ENCODE results near the gene SOAT1.
A peak's percentile ranks its signal among the peaks of the same experiment; 100 is the strongest.
"Not testable (repeated sequence)": the region's sequence is repeated elsewhere in the genome, so short reads cannot be mapped to it uniquely, and the experiment has no call there.

The SOAT1 gene

GRCh38 chr1:179293340-179294327 lies at the start of gene SOAT1:
TSS of gene SOAT1 (plus strand) at chr1:179293797. CDS start at chr1:179302685, 8,888 bp downstream.
- peak; percentile 68 for DNase-seq (ENCODE audit: low read depth)
- H3K4me3 ChIP-seq (ENCODE audit: low read depth, low read length), result peak within 1 kb of the TSS; percentile 82

DNA sequence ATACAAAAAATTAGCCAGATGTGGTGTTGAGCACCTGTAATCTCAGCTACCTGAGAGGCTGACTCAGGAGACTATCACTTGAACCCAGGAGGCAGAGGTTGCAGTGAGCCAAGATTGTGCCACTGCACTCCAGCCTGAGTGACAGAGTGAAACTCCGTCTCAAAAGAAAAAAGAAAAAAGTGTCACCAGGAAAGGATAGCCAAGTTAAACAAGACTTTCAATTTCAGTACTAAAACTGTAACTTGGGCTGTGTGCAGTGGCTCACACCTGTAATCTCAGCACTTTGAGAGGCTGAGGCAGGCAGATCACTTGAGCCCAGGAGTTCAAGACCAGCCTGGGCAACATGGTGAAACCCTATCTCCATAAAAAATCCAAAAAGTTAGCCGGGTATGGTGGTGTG lies 48.2 kb upstream of the SOAT1 start:
- not testable (repeated sequence) for DNase-seq (ENCODE audit: low read depth); H3K4me3 ChIP-seq (ENCODE audit: low read depth, low read length)

GRCh38 chr1:179247923-179248322 lies 45.7 kb upstream of the SOAT1 start:
- DNase-seq (ENCODE audit: low read depth), result no peak
- H3K4me3 ChIP-seq (ENCODE audit: low read depth, low read length), result no peak overlapping the region

DNA sequence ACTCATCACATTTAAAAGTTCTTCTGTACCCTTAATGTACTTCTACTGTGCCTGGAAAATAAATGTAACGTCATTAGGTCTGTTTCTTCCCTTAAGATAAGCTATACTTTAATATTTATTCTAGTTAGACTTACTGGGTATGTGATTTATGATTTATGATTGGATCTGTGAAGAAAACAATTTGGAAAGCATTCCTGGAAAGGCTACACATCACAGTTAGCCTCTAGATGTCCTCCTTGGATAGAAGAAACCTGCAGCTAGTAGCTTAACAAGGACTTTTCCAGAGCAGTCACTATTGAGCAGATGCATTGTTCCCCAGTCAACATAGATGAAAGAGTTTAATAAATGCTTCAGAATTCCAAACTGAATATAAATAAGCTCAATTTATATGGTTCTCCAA lies 41.9 kb upstream of the SOAT1 start:
- H3K4me3 ChIP-seq (ENCODE audit: low read depth, low read length), result no peak overlapping the region
- DNase-seq (ENCODE audit: low read depth), result no peak

DNA sequence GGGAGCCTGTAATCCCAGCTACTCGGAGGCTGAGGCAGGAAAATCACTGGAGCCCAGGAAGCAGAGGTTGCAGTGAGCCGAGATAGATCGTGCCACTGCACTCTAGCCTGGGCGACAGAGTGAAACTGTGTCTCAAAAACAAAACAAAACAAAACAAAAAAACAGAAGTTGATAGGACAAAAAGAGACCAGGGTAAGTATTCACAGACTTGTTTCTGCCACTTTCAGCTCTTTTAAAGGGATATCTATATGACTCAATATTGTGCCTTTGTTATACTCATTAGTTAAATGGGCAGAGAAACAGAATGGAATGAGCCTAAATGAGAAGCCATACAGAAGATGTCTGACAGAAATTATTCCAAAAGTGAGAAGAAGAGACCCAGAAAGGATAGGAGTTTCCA lies 41.0 kb upstream of the SOAT1 start:
- DNase-seq (ENCODE audit: low read depth), result no peak
- no peak overlapping the region for H3K4me3 ChIP-seq (ENCODE audit: low read depth, low read length)

GRCh38 chr1:179253286-179253972 lies 40.2 kb upstream of the SOAT1 start:
- H3K4me3 ChIP-seq (ENCODE audit: low read depth, low read length), result no peak overlapping the region
- no peak for DNase-seq (ENCODE audit: low read depth)

GRCh38 chr1:179262183-179262582 lies 31.4 kb upstream of the SOAT1 start:
- no peak overlapping the region for H3K4me3 ChIP-seq (ENCODE audit: low read depth, low read length)
- no peak for DNase-seq (ENCODE audit: low read depth)

- no peak overlapping the region for H3K4me3 ChIP-seq (ENCODE audit: low read depth, low read length)
- DNase-seq (ENCODE audit: low read depth), result no peak
Observed at GRCh38 chr1:179263121-179263520, 30.5 kb upstream of the SOAT1 start.

DNA sequence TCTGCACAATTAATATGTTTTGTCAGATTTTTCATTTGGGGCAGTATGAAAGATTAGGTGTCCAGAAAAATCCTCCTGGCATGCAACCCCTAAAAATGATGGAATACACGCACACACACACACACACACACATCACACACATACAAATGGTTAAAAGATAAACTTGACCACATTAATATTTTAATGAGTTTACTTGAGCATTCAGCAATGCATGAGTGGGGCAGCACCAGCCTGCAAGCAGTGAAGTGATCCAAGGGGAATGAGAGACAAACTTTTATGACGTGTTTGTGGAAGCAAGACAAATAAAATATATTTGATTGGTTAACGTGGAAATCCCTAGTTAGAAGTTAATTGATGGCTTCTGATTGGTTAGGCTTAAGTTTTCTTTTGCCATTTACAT lies 29.1 kb upstream of the SOAT1 start:
- no peak for DNase-seq (ENCODE audit: low read depth)

GRCh38 chr1:179269071-179269470 lies 24.5 kb upstream of the SOAT1 start:
- no peak for DNase-seq (ENCODE audit: low read depth)
- H3K4me3 ChIP-seq (ENCODE audit: low read depth, low read length), result no peak overlapping the region

More for the DNA sequence above, 29.1 kb upstream of the SOAT1 start:
- H3K4me3 ChIP-seq (ENCODE audit: low read depth, low read length), result no peak overlapping the region

- not testable (repeated sequence) for H3K4me3 ChIP-seq (ENCODE audit: low read depth, low read length); DNase-seq (ENCODE audit: low read depth)
Observed at GRCh38 chr1:179274424-179274823, 19.2 kb upstream of the SOAT1 start.

- no peak overlapping the region for H3K4me3 ChIP-seq (ENCODE audit: low read depth, low read length)
- no peak for DNase-seq (ENCODE audit: low read depth)
Observed at GRCh38 chr1:179278920-179279319, 14.7 kb upstream of the SOAT1 start.

DNA sequence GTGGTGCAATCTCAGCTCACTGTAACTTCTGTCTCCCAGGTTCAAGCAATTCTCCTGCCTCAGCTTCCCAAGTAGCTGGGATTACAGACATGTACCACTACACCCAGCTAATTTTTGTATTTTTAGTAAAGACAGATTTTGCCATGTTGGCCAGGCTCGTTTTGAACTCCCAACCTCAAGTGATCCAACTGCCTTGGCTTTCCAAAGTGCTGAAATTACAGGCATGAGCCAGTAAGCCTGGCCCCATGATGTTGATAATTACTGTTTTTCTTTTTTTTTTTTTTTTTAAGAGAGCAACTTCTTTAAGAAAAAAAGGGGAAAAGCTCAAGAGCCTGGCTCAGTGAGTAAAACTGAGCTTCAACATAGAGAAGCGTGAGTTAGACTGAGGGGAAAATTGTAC lies 9.6 kb upstream of the SOAT1 start:
- H3K4me3 ChIP-seq (ENCODE audit: low read depth, low read length), result no peak overlapping the region
- no peak for DNase-seq (ENCODE audit: low read depth)

GRCh38 chr1:179287946-179288345 lies 5.7 kb upstream of the SOAT1 start:
- no peak for DNase-seq (ENCODE audit: low read depth)
- H3K4me3 ChIP-seq (ENCODE audit: low read depth, low read length), result no peak overlapping the region

DNA sequence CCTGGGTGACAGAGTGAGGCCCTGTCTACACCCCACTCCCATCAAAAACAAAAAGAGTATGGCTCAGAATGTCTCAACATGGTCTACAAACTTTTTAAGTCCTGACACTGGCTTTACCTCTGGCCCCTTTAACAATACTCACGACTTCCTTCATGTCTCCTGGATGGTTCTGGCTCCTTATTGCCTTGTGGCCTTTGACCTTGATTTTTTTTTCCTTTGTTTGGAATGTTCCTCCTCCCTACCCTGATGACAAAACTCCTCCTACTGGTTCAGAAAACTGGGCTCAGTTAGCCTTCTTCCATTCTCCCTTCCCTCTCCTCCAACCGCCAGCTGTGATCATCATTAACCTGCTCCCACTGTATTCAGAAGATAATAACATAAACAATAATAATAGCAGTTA lies 4.6 kb upstream of the SOAT1 start:
- no peak for DNase-seq (ENCODE audit: low read depth)
- no peak overlapping the region for H3K4me3 ChIP-seq (ENCODE audit: low read depth, low read length)

DNA sequence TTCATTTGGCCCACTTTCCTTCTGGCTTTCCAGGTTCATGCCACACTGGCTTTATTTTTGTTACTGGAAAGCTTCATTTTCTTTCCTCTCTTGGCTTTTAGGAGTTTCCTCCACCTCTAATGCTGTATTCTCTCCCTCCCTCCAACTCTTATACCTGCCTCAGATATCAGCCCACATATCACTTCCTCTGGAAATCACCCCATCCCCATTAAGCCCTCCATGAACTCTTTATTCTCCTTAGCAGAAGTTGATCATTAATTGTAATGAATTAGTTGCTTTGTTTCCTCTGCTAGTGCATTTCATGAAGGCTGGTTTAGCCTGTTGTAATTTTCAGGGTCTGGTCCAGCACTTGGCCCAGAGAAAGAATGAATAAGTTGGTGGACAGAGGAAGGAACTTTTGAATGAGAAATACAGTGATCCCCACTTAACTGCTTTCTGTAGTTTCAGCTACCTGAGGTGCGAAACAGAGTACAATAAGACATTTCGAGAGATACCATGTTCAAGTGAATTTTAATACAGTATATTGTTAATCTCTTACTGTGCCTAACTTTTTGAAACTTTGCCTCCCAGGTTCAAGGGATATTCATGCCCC lies 1.7 kb downstream of the SOAT1 start:
- H3K4me3 ChIP-seq (ENCODE audit: low read depth, low read length), result peak overlapping the region; percentile 82
- DNase-seq (ENCODE audit: low read depth), result no peak

DNA sequence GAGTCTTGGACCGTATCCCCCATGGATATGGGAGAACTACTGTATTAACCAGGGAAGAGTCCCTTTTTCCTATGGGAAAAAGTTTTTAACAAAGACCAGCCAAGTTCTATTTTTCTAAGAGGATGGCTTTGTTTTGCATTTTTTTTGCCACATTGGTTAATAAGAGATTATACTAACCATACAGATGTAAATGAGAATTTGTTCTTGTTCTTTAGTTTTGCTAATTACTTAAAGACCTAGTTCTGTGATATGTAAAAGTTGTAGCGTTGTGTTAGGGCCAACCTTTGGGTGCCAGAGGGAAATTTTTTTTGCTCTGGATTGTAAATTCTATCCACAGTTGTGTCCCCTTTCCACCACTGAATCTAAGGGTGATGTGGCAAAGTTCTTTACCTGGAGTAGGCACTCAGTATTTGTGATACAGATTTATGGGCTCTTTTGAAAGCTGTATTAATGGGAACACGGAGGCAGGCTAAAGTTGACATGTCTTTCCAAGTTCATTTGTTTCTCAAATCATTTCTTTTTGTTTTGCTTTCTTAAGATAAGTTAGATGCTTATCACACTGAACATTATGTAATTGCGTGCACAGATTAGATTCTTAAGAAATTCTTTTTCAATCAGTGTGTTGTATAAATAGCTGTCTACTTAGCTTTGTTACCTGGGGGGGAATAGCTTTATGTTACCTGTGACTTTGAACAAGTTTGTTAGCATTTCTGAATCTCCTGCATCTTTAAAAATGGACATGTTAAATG lies 2.9 kb downstream of the SOAT1 start:
- no peak for DNase-seq (ENCODE audit: low read depth)
- H3K4me3 ChIP-seq (ENCODE audit: low read depth, low read length), result no peak overlapping the region

- no peak overlapping the region for H3K4me3 ChIP-seq (ENCODE audit: low read depth, low read length)
- no peak for DNase-seq (ENCODE audit: low read depth)
Observed at GRCh38 chr1:179297105-179297378, 3.4 kb downstream of the SOAT1 start.

GRCh38 chr1:179298952-179299351 lies 5.4 kb downstream of the SOAT1 start:
- no peak for DNase-seq (ENCODE audit: low read depth)
- no peak overlapping the region for H3K4me3 ChIP-seq (ENCODE audit: low read depth, low read length)

DNA sequence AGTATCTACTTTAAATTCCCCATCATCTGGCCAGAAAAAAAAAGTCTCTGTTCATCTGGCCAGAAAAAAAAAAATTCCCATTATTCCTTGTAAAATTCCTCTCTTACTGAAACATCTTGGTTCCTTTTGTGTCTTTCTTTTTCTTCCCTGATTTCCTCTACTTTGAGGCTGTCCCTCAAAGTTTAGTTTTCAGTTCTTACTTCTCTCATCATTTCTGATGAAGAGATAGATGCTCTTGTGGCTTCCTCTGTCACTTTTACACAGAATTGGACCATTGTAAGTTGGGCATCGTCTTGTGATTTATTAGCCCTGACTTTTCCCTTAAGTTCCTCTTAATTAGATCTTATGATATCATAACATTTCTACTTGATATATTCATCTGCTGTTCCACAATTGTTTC lies 6.5 kb downstream of the SOAT1 start:
- no peak for DNase-seq (ENCODE audit: low read depth)
- H3K4me3 ChIP-seq (ENCODE audit: low read depth, low read length), result no peak overlapping the region

Measured in skeletal muscle cell (primary cell).